Caco-2 (cell line): ENCODE data around the gene LAP3. TPM values are rescaled to one million over a fixed set of nuclear protein-coding genes. Genes with fewer than 3 reads are reported as not detected.

Experiments used
- BruUV-seq: library from RNA; stranded (reverse); fragments of 400-500 nt; replicated peaks from 2 replicates; lab custom pipeline; 2021; lab: Mats Ljungman, UMichigan
- CTCF ChIA-PET: fragments of 300-600 bp; sonication (Branson Sonifier 250); formaldehyde crosslinking; loops from one replicate; lab custom pipeline; 2022; ENCODE audit warnings: antibody characterized with exemption; lab: Charles Lee
- POLR2A ChIA-PET: fragments of 300-600 bp; sonication (Branson Sonifier 250); formaldehyde crosslinking; loops from one replicate; lab custom pipeline; 2022; ENCODE audit warnings: antibody characterized with exemption; lab: Charles Lee
- DNase-seq, 2 experiments: peaks; one replicate each; pipeline versions ENCODE4 v3.0.0 to v3.0.0-alpha.2; 2020 to 2022
- H3K27me3 ChIP-seq: replicated peaks from 2 replicates; pipeline ENCODE4 v1.6.0; 2011; ENCODE audit warnings: low read length; ENCODE audit not compliant: control insufficient read depth, insufficient read depth
- H3K36me3 ChIP-seq: 2 replicates; pipeline ENCODE4 v1.5.1; 2011; ENCODE audit warnings: low read length; ENCODE audit not compliant: control insufficient read depth, insufficient read depth
- H3K4me1 ChIP-seq: fragments of 250-450 bp; sonication (Bioruptor Pico); 2 replicates; pipeline ENCODE4 v1.5.1; 2020; ENCODE audit warnings: mild to moderate bottlenecking
- H3K4me3 ChIP-seq: 2 replicates; pipeline ENCODE4 v1.5.1; 2011; ENCODE audit warnings: low read depth, mild to moderate bottlenecking, control low read depth, low read length
- H3K9me3 ChIP-seq: fragments of 250-450 bp; sonication (Bioruptor Pico); 2 replicates; pipeline ENCODE4 v1.5.1; 2020; ENCODE audit warnings: mild to moderate bottlenecking, moderate library complexity
- H3K27ac Mint-ChIP-seq: one replicate; pipeline ENCODE4 v1.8.0; 2022; ENCODE audit warnings: mixed read lengths; ENCODE audit not compliant: unreplicated experiment
- H3K27me3 Mint-ChIP-seq: one replicate; pipeline ENCODE4 v1.8.0; 2022; ENCODE audit warnings: mixed read lengths; ENCODE audit not compliant: insufficient read depth, unreplicated experiment
- H3K36me3 Mint-ChIP-seq: one replicate; pipeline ENCODE4 v1.8.0; 2022; ENCODE audit warnings: mild to moderate bottlenecking, mixed read lengths; ENCODE audit not compliant: insufficient read depth, unreplicated experiment
- H3K4me1 Mint-ChIP-seq: one replicate; pipeline ENCODE4 v1.8.0; 2022; ENCODE audit warnings: low read depth, mixed read lengths; ENCODE audit not compliant: unreplicated experiment
- H3K4me3 Mint-ChIP-seq: one replicate; pipeline ENCODE4 v1.8.0; 2022; ENCODE audit warnings: mild to moderate bottlenecking, moderate library complexity, mixed read lengths; ENCODE audit not compliant: unreplicated experiment
- H3K9me3 Mint-ChIP-seq: one replicate; pipeline ENCODE4 v1.8.0; 2022; ENCODE audit warnings: mixed read lengths; ENCODE audit not compliant: unreplicated experiment
- intact Hi-C: fragments of 100-400 bp; cut with micrococcal nuclease; formaldehyde crosslinking; loops from one replicate; pipeline ENCODE4 v1.10.0; 2022; ENCODE audit not compliant: unreplicated experiment
- total RNA-seq: library from RNA; stranded (reverse); gene quantifications from 2 replicates; pipeline ENCODE4 v1.2.3, GENCODE V29; 2022
- TF ChIP-seq, protein P1 (sequence below), 2 experiments: fragments of 200-600 bp in 1 of 2; IDR thresholded peaks; 1 replicate in 1 of 2; 2 replicates in 1 of 2; pipeline versions ENCODE4 v1.5.1 to v1.8.0; 2011 to 2022; ENCODE audit warnings: antibody characterized with exemption in 1 of 2, control low read depth in 1 of 2, inconsistent platforms in 1 of 2, low read depth in 1 of 2, low read length in 1 of 2, mild to moderate bottlenecking in 1 of 2, moderate library complexity in 1 of 2; ENCODE audit not compliant: insufficient read depth in 1 of 2, severe bottlenecking in 1 of 2, unreplicated experiment in 1 of 2

Gene LAP3
- total RNA-seq, 1 experiment from 2014 or later = 62.7 TPM

DNA sequence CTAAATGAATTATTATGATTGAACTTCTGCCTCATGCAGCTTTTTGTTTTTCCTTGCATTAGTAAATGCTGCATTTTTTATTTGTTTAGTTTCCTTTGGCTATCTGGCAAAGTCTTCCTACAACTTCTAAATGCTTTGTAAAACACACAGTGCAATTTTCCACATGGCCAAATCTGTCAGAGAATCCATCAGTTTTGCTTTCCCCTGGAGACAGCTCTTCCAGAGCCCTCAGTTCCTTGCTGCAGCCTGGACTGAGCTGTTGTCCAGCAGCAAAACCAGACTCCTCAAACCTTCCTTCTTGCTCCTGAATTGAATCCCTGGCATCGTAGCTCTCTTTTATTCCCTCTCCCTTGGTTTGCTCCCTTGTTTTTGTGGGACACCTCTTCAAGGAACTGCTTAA lies 80.1 kb downstream of the LAP3 start:
- Mint-ChIP-seq H3K36me3 (no peaks in the 10 kb centered on the region), H3K27me3 (no peaks in the 10 kb centered on the region), H3K9me3 (no peaks in the 10 kb centered on the region), H3K4me1 (no peaks in the 10 kb centered on the region), H3K4me3 (no peak overlapping the region), H3K27ac (no peak overlapping the region)
- no peaks in the 10 kb centered on the region for H3K9me3 ChIP-seq
- H3K36me3 ChIP-seq = no peaks in the 10 kb centered on the region
- ChIA-PET CTCF (no interaction called here), POLR2A (no interaction called here)
- H3K4me1 ChIP-seq = no peaks in the 10 kb centered on the region
- no peak for DNase-seq
- no TSS peak for BruUV-seq
- H3K27me3 ChIP-seq = no peaks in the 10 kb centered on the region; the same call in 1 of the 2 replicates
- intact Hi-C loops = no loop called here
- TF ChIP-seq, protein P1, sequence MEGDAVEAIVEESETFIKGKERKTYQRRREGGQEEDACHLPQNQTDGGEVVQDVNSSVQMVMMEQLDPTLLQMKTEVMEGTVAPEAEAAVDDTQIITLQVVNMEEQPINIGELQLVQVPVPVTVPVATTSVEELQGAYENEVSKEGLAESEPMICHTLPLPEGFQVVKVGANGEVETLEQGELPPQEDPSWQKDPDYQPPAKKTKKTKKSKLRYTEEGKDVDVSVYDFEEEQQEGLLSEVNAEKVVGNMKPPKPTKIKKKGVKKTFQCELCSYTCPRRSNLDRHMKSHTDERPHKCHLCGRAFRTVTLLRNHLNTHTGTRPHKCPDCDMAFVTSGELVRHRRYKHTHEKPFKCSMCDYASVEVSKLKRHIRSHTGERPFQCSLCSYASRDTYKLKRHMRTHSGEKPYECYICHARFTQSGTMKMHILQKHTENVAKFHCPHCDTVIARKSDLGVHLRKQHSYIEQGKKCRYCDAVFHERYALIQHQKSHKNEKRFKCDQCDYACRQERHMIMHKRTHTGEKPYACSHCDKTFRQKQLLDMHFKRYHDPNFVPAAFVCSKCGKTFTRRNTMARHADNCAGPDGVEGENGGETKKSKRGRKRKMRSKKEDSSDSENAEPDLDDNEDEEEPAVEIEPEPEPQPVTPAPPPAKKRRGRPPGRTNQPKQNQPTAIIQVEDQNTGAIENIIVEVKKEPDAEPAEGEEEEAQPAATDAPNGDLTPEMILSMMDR (IDR thresholded peaks at IDR 0.05; ENCODE audit: insufficient read depth in 1 of 2, low read depth in 1 of 2, low read length in 1 of 2, severe bottlenecking in 1 of 2, unreplicated experiment in 1 of 2) = no peak
- no peak overlapping the region for H3K4me3 ChIP-seq

Other genes starting within 250 kb of the LAP3 start
- 44.8 and 47.3 TPM in 2 replicates for gene QDPR, start 65.1 kb upstream of the LAP3 start, total RNA-seq
- not detected in 2 replicates for gene CLRN2, start 62.0 kb upstream of the LAP3 start, total RNA-seq
- gene MED28, start 37.4 kb downstream of the LAP3 start, total RNA-seq = 60.5 and 68.0 TPM in 2 replicates
- not detected in 2 replicates for gene FAM184B, start 204.4 kb downstream of the LAP3 start, total RNA-seq
- gene DCAF16, start 233.6 kb downstream of the LAP3 start, total RNA-seq = 52.3 and 55.3 TPM in 2 replicates
- 48.9 and 54.0 TPM in 2 replicates for gene NCAPG, start 233.8 kb downstream of the LAP3 start, total RNA-seq